HepG2 (cell line): ENCODE results near the gene MVK. TPM values are rescaled to one million over a fixed set of nuclear protein-coding genes. Genes with fewer than 3 reads are reported as not detected.

Experiments used
- ADNP ChIP-seq: sonication (generic); formaldehyde crosslinking; IDR thresholded peaks from 2 replicates; pipeline ENCODE4 v1.4.0; 2020; ENCODE audit warnings: missing genetic modification reagents
- ARID4A ChIP-seq: sonication (generic); formaldehyde crosslinking; IDR thresholded peaks from 2 replicates; pipeline ENCODE4 v1.5.0; 2020; ENCODE audit warnings: mild to moderate bottlenecking, missing genetic modification reagents, borderline replicate concordance
- CENPBD1 ChIP-seq: sonication (generic); formaldehyde crosslinking; IDR thresholded peaks from 2 replicates; pipeline ENCODE4 v1.8.0; 2022; ENCODE audit warnings: missing genetic modification reagents, low read depth, mild to moderate bottlenecking, borderline replicate concordance
- ETV6 ChIP-seq: sonication (generic); formaldehyde crosslinking; conservative IDR thresholded peaks from 2 replicates; pipeline ENCODE4 v1.4.0; 2020; ENCODE audit warnings: missing genetic modification reagents
- HIVEP1 ChIP-seq: sonication (generic); formaldehyde crosslinking; IDR thresholded peaks from 2 replicates; pipeline ENCODE4 v1.4.0; 2020; ENCODE audit warnings: mild to moderate bottlenecking, missing genetic modification reagents
- HOXD1 ChIP-seq: sonication (generic); formaldehyde crosslinking; IDR thresholded peaks from 2 replicates; pipeline ENCODE4 v1.5.0; 2020; ENCODE audit warnings: missing genetic modification reagents
- KAT7 ChIP-seq: IDR thresholded peaks from 2 replicates; pipeline ENCODE4 v1.6.1; 2018; ENCODE audit warnings: borderline replicate concordance, missing compliant biosample characterization
- NCOA2 ChIP-seq: sonication (generic); formaldehyde crosslinking; IDR thresholded peaks from 2 replicates; pipeline ENCODE4 v1.8.0; 2022; ENCODE audit warnings: inconsistent platforms
- NCOR1 ChIP-seq: fragments of 200-600 bp; sonication (generic); IDR thresholded peaks from 2 replicates; pipeline ENCODE4 v1.7.0; 2017; ENCODE audit warnings: antibody characterized with exemption, low read length, borderline replicate concordance
- ZMYM2 ChIP-seq: sonication (generic); formaldehyde crosslinking; IDR thresholded peaks from 2 replicates; pipeline ENCODE4 v1.8.0; 2022; ENCODE audit warnings: mild to moderate bottlenecking, missing genetic modification reagents
- ZNF160 ChIP-seq: sonication (generic); formaldehyde crosslinking; IDR thresholded peaks from 2 replicates; pipeline ENCODE4 v1.8.0; 2022; ENCODE audit warnings: mild to moderate bottlenecking, inconsistent platforms, missing genetic modification reagents
- ZNF335 ChIP-seq: sonication (generic); formaldehyde crosslinking; IDR thresholded peaks from 2 replicates; pipeline ENCODE4 v1.4.0; 2020; ENCODE audit warnings: missing genetic modification reagents
- ZNF350 ChIP-seq: sonication (generic); formaldehyde crosslinking; IDR thresholded peaks from 2 replicates; pipeline ENCODE4 v1.4.0; 2020; ENCODE audit warnings: mild to moderate bottlenecking, low read depth, missing genetic modification reagents, borderline replicate concordance
- ZNF367 ChIP-seq: sonication (generic); formaldehyde crosslinking; IDR thresholded peaks from 2 replicates; pipeline ENCODE4 v1.4.0; 2020; ENCODE audit warnings: missing genetic modification reagents, borderline replicate concordance
- ZNF446 ChIP-seq: sonication (generic); formaldehyde crosslinking; IDR thresholded peaks from 2 replicates; pipeline ENCODE4 v1.5.0; 2020; ENCODE audit warnings: mild to moderate bottlenecking, missing genetic modification reagents
- ZNF639 ChIP-seq: conservative IDR thresholded peaks from 2 replicates; pipeline ENCODE4 v1.6.1; 2018; ENCODE audit warnings: missing genetic modification reagents
- ZNF850 ChIP-seq: sonication (generic); formaldehyde crosslinking; conservative IDR thresholded peaks from 2 replicates; pipeline ENCODE4 v1.9.0; 2021; ENCODE audit warnings: mild to moderate bottlenecking, missing genetic modification reagents
- polyA plus RNA-seq, 8 experiments: library from polyadenylated mRNA; depleted of rRNA in 3 of 8; stranded (reverse) in 7 of 8; unstranded in 1 of 8; fragments of >200 nt; fragmentation: Illumina TruSeq in 4 of 8; extraction: Trizol in 4 of 8; gene quantifications; 2 replicates each; pipeline versions ENCODE4 v1.2.1 to v1.2.3, GENCODE V29; 2011 to 2016; ENCODE audit warnings: low read depth in 4 of 8, missing spikeins in 1 of 8, mixed read lengths in 1 of 8; ENCODE audit not compliant: insufficient read depth in 1 of 8
- total RNA-seq, 5 experiments: library from RNA; depleted of rRNA; stranded (reverse); fragments of >200 nt; fragmentation: Illumina TruSeq; extraction: Trizol; gene quantifications; 2 replicates each; pipeline ENCODE4 v1.2.3, GENCODE V29; 2016; ENCODE audit warnings: low read depth in 1 of 5
- TF ChIP-seq, protein P1 (sequence below), 2 experiments: IDR thresholded peaks; 2 replicates each; pipeline ENCODE4 v1.6.1; 2011 to 2012; ENCODE audit warnings: low read length in 2 of 2, borderline replicate concordance in 1 of 2, low read depth in 1 of 2, mild to moderate bottlenecking in 1 of 2, moderate library complexity in 1 of 2
- TF ChIP-seq, protein P2 (sequence below): sonication (generic); formaldehyde crosslinking; IDR thresholded peaks from 2 replicates; pipeline ENCODE4 v1.5.0; 2020; ENCODE audit warnings: missing genetic modification reagents, mild to moderate bottlenecking, borderline replicate concordance

The MVK gene
- total and polyA plus RNA-seq, 2 of the 13 experiments (the other 11 are each of a cell fraction or from before 2014, with no cell fraction given): 11.6 to 66.9 TPM

GRCh38 chr12:109586385-109587296 lies 13.0 kb downstream of the MVK start (continued):
- TF ChIP-seq ZNF335 (CRISPR knock-in tag): no peak
- no peak for TF ChIP-seq CENPBD1 (CRISPR knock-in tag)
- TF ChIP-seq, protein P1, sequence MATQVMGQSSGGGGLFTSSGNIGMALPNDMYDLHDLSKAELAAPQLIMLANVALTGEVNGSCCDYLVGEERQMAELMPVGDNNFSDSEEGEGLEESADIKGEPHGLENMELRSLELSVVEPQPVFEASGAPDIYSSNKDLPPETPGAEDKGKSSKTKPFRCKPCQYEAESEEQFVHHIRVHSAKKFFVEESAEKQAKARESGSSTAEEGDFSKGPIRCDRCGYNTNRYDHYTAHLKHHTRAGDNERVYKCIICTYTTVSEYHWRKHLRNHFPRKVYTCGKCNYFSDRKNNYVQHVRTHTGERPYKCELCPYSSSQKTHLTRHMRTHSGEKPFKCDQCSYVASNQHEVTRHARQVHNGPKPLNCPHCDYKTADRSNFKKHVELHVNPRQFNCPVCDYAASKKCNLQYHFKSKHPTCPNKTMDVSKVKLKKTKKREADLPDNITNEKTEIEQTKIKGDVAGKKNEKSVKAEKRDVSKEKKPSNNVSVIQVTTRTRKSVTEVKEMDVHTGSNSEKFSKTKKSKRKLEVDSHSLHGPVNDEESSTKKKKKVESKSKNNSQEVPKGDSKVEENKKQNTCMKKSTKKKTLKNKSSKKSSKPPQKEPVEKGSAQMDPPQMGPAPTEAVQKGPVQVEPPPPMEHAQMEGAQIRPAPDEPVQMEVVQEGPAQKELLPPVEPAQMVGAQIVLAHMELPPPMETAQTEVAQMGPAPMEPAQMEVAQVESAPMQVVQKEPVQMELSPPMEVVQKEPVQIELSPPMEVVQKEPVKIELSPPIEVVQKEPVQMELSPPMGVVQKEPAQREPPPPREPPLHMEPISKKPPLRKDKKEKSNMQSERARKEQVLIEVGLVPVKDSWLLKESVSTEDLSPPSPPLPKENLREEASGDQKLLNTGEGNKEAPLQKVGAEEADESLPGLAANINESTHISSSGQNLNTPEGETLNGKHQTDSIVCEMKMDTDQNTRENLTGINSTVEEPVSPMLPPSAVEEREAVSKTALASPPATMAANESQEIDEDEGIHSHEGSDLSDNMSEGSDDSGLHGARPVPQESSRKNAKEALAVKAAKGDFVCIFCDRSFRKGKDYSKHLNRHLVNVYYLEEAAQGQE (IDR thresholded peaks at IDR 0.05; ENCODE audit: borderline replicate concordance in 1 of 2, low read depth in 1 of 2, low read length in 2 of 2): no peak
- no peak for TF ChIP-seq ADNP (CRISPR knock-in tag)
- TF ChIP-seq ZNF446 (CRISPR knock-in tag): no peak
- TF ChIP-seq, protein P2, sequence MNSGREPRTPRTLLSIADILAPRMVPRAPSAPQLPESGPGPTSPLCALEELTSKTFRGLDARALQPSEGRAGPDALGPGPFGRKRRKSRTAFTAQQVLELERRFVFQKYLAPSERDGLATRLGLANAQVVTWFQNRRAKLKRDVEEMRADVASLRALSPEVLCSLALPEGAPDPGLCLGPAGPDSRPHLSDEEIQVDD (CRISPR knock-in tag): no peak
- TF ChIP-seq ARID4A (CRISPR knock-in tag): peak; percentile 43; the same call in 1 of the 2 replicates
- TF ChIP-seq NCOA2 (CRISPR knock-in tag): peak; percentile 7; the same call in 1 of the 2 replicates
- TF ChIP-seq ZNF367: no peak
- peak; percentile 13; the same call in 1 of the 2 replicates for TF ChIP-seq HIVEP1 (CRISPR knock-in tag)
- TF ChIP-seq ZMYM2 (CRISPR knock-in tag): no peak
- no peak for TF ChIP-seq ETV6 (CRISPR knock-in tag)
- TF ChIP-seq HOXD1 (CRISPR knock-in tag): no peak
- TF ChIP-seq ZNF350 (CRISPR knock-in tag): no peak
- TF ChIP-seq ZNF639 (CRISPR knock-in tag): no peak
- peak; percentile 32; the same call in 1 of the 2 replicates for TF ChIP-seq KAT7 (CRISPR knock-in tag)
- TF ChIP-seq ZNF160 (CRISPR knock-in tag): no peak
- TF ChIP-seq NCOR1: peak; percentile 44; the same call in 1 of the 2 replicates
- TF ChIP-seq ZNF850: no peak
